ENCODE results near the gene TXNDC11. TPM values are rescaled to one million over a fixed set of nuclear protein-coding genes. Genes with fewer than 3 reads are reported as not detected.

TXNDC11 gene
- total and polyA plus RNA-seq, 2 donors (not counting 3 experiments of a cell fraction or from before 2014, with no cell fraction given), result 42.5 to 66.0 TPM

GRCh38 chr16:11726008-11726407, 16.6 kb downstream of the TXNDC11 start:
- POLR2A ChIA-PET, result no interaction called here
- TF ChIP-seq CTCF (IDR thresholded peaks at IDR 0.05; ENCODE audit: extremely low read depth in 1 of 2, insufficient read depth in 1 of 2, low read depth in 1 of 2, low read length in 2 of 2) (no peak), FOS (IDR thresholded peaks at IDR 0.05; ENCODE audit: borderline replicate concordance, insufficient read depth, low read length) (no peak), JUN (IDR thresholded peaks at IDR 0.05; ENCODE audit: borderline replicate concordance, insufficient read depth, insufficient read length, low read depth) (no peak), GATA2 (IDR thresholded peaks at IDR 0.05; ENCODE audit: insufficient read depth, insufficient read length, low read depth, low read length) (no peak), MYC (IDR thresholded peaks at IDR 0.05; ENCODE audit: low read depth, low read length) (no peak), POLR2AphosphoS5 (IDR thresholded peaks at IDR 0.05; ENCODE audit: insufficient read depth, low read depth, low read length) (no peak), POLR2A (IDR thresholded peaks at IDR 0.05; ENCODE audit: low read depth, low read length) (no peak), MAX (IDR thresholded peaks at IDR 0.05; ENCODE audit: insufficient read depth, insufficient read length) (no peak), EZH2 (IDR thresholded peaks at IDR 0.05; ENCODE audit: borderline replicate concordance, low read depth, low read length, severe bottlenecking) (no peak)
- no peak overlapping the region for H3K4me2 ChIP-seq (ENCODE audit: insufficient read depth, low read length)
- no peaks in the 10 kb centered on the region for H3K9me3 ChIP-seq (replicated peaks; ENCODE audit: control insufficient read depth, insufficient read depth, low read length)
- intact Hi-C loops (cut with micrococcal nuclease), result no loop called here
- H3K9me1 ChIP-seq (replicated peaks; ENCODE audit: control insufficient read depth, extremely low read depth, insufficient read depth, low read length), result no peaks in the 10 kb centered on the region
- H3K4me1 ChIP-seq (ENCODE audit: control insufficient read depth, extremely low read depth, insufficient read depth, low read length), result no peaks in the 10 kb centered on the region
- DNase-seq (ENCODE audit: low read depth, low spot score) (no peak), FAIRE-seq (no peak)
- H3K27ac ChIP-seq (ENCODE audit: insufficient read depth, low read depth, low read length), result no peak overlapping the region
- H2AFZ ChIP-seq (ENCODE audit: low read depth, low read length), result no peak overlapping the region
- H3K9ac ChIP-seq (replicated peaks; ENCODE audit: extremely low read depth, insufficient read depth, low read length), result no peak overlapping the region
- H4K20me1 ChIP-seq (replicated peaks; ENCODE audit: control insufficient read depth, extremely low read depth, insufficient read depth, low read length), result no peaks in the 10 kb centered on the region
- H3K4me3 ChIP-seq (replicated peaks in 1 of 3; ENCODE audit: insufficient read depth in 1 of 3, low read depth in 1 of 3, low read length in 3 of 3), result no peak overlapping the region
- dilution Hi-C loops (cut with MboI; ENCODE audit: extremely low pct_ligation_motif_present, low sequenced_read_pairs), result no loop called here
- no TSS peak for BruUV-seq (replicated peaks)
- peaks cover 7% of the 10 kb centered on the region for H3K79me2 ChIP-seq (ENCODE audit: control insufficient read depth, insufficient read depth, low read length)
- H3K36me3 ChIP-seq (ENCODE audit: control insufficient read depth in 2 of 2, extremely low read depth in 1 of 2, insufficient read depth in 2 of 2, low read length in 2 of 2), result peaks cover 9 to 15% of the 10 kb centered on the region in 2 experiments
- CTCF ChIA-PET, result interaction anchor here (1.4 kb wide), 1 partner anchor 319 kb away, joined by 3 read pairs; no protein-coding TSS in a partner anchor
- no peaks in the 10 kb centered on the region for H3K27me3 ChIP-seq (ENCODE audit: control insufficient read depth in 2 of 2, insufficient read depth in 2 of 2, low read length in 2 of 2)

Measured in endothelial cell of umbilical vein (primary cell).